ENCODE data around the gene PLB1.

The PLB1 gene

DNA sequence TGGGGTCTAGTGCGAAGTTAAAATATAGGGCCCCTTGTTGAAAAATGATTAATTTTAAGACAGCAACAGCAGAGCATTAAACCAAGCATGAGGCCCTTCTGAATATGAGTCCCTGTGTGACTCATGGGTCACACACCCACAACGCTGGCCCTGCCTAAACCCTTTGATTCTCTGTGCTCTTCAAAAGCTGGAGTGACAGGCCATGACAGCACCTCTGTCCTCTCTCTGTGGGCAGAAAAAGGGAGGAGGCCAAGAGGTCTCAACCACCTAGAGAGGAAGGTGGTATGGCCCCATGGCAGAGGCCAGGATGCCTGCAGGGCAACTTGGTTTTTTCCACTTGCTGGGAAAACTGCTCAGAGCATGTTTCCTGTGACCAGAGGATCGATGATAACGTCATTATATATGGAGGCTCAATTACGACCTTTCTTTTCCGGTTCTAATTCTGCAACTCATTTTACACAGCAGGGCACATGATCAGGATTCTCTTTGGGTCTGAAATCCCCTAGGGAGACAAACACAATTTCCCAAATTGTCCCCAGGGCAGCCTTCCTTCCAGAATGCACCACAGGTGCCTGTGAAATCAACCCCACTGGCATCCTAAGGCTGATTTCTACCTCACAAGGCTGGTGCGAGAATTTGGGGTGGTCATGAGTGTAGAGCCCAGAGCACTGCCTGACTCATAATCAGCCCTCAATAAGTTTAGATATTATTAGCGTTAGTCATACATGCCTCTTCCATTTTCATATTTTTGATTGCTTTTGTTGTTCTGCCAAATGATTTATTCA lies 153.8 kb downstream of the PLB1 start:
- Histone ChIP-seq H3K14ac (ENCODE audit: low read length) (no peak overlapping the region), H3K4me2 (ENCODE audit: insufficient read depth, low read length, poor library complexity, severe bottlenecking) (no peak overlapping the region), H3K4me3 (ENCODE audit: low read length in 2 of 2) (no peak overlapping the region), H2BK15ac (ENCODE audit: low read length) (no peak overlapping the region), H3K4ac (ENCODE audit: low read length) (no peak overlapping the region), H3K4me1 (ENCODE audit: control insufficient read depth in 2 of 2, insufficient read depth in 1 of 2, low read depth in 1 of 2, low read length in 2 of 2) (peaks cover 9 to 40% of the 10 kb centered on the region in 2 donors), H2BK12ac (ENCODE audit: low read length) (no peak overlapping the region), H3K36me3 (replicated peaks in 1 of 2; ENCODE audit: control insufficient read depth in 2 of 2, insufficient read depth in 2 of 2, low read length in 2 of 2) (no peaks in the 10 kb centered on the region), H3K18ac (ENCODE audit: low read length) (no peak overlapping the region), H4K91ac (ENCODE audit: low read depth, low read length, poor library complexity) (no peak overlapping the region), H3K27ac (replicated peaks; ENCODE audit: low read length) (no peak overlapping the region), H2AFZ (ENCODE audit: low read length) (peak overlapping the region; percentile 4), H3K27me3 (ENCODE audit: control insufficient read depth in 3 of 3, insufficient read depth in 3 of 3, low read depth in 1 of 3, low read length in 3 of 3) (no peaks in the 10 kb centered on the region), H3K9ac (ENCODE audit: low read depth, low read length, poor library complexity) (no peak overlapping the region), H2AK5ac (ENCODE audit: low read depth, low read length) (no peak overlapping the region), H3K23ac (ENCODE audit: low read depth, low read length, poor library complexity) (no peak overlapping the region), H2BK5ac (ENCODE audit: low read length) (no peak overlapping the region), H3K79me1 (ENCODE audit: low read depth, low read length) (no peaks in the 10 kb centered on the region), H3K9me3 (replicated peaks in 1 of 2; ENCODE audit: control insufficient read depth in 2 of 2, insufficient read depth in 1 of 2, low read depth in 1 of 2, low read length in 2 of 2) (no peaks in the 10 kb centered on the region), H2BK120ac (ENCODE audit: low read depth, low read length) (no peak overlapping the region), H4K8ac (ENCODE audit: low read depth, low read length) (no peak overlapping the region)
- no CpG with 5 or more reads among the region's 8 CpGs for WGBS, 2 donors (ENCODE audit: extremely low coverage in 2 of 2, insufficient read length in 2 of 2, insufficient replicate concordance in 1 of 2)
- no peak for DNase-seq (ENCODE audit: low spot score)

DNA sequence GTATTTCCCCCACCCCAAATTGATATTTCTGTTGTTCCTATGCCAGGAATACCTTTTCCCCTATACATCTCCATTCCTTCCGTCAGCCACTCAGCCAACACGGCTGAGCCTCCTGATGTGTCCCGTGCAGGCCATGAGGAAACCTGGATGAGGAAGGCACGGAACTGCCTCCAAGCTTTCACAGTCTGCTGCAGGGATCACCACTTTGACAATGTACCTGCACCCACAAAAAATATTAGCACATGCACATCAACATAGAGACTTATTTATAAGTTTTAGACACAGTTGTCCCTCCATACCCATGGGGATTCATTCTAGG lies 154.4 kb downstream of the PLB1 start:
- Histone ChIP-seq H3K18ac (ENCODE audit: low read length) (peak overlapping the region; percentile 5), H2BK120ac (ENCODE audit: low read depth, low read length) (no peak overlapping the region), H3K27me3 (ENCODE audit: control insufficient read depth in 3 of 3, insufficient read depth in 3 of 3, low read depth in 1 of 3, low read length in 3 of 3) (no peaks in the 10 kb centered on the region), H3K79me1 (ENCODE audit: low read depth, low read length) (no peaks in the 10 kb centered on the region), H3K4ac (ENCODE audit: low read length) (no peak overlapping the region), H3K14ac (ENCODE audit: low read length) (no peak overlapping the region), H3K9me3 (replicated peaks in 1 of 2; ENCODE audit: control insufficient read depth in 2 of 2, insufficient read depth in 1 of 2, low read depth in 1 of 2, low read length in 2 of 2) (no peaks in the 10 kb centered on the region), H2BK5ac (ENCODE audit: low read length) (no peak overlapping the region), H2BK15ac (ENCODE audit: low read length) (no peak overlapping the region), H3K4me2 (ENCODE audit: insufficient read depth, low read length, poor library complexity, severe bottlenecking) (no peak overlapping the region), H2BK12ac (ENCODE audit: low read length) (no peak overlapping the region), H3K9ac (ENCODE audit: low read depth, low read length, poor library complexity) (no peak overlapping the region), H3K23ac (ENCODE audit: low read depth, low read length, poor library complexity) (no peak overlapping the region), H3K27ac (replicated peaks; ENCODE audit: low read length) (no peak overlapping the region), H3K4me1 (ENCODE audit: control insufficient read depth in 2 of 2, insufficient read depth in 1 of 2, low read depth in 1 of 2, low read length in 2 of 2) (peaks cover 5 to 37% of the 10 kb centered on the region in 2 donors), H4K8ac (ENCODE audit: low read depth, low read length) (no peak overlapping the region), H2AFZ (ENCODE audit: low read length) (no peak overlapping the region), H3K4me3 (ENCODE audit: low read length in 2 of 2) (no peak overlapping the region), H4K91ac (ENCODE audit: low read depth, low read length, poor library complexity) (no peak overlapping the region), H3K36me3 (replicated peaks in 1 of 2; ENCODE audit: control insufficient read depth in 2 of 2, insufficient read depth in 2 of 2, low read length in 2 of 2) (no peaks in the 10 kb centered on the region), H2AK5ac (ENCODE audit: low read depth, low read length) (no peak overlapping the region)
- no peak for DNase-seq (ENCODE audit: low spot score)
- WGBS, 2 donors (ENCODE audit: extremely low coverage in 2 of 2, insufficient read length in 2 of 2, insufficient replicate concordance in 1 of 2): no CpG with 5 or more reads among the region's 4 CpGs

DNA sequence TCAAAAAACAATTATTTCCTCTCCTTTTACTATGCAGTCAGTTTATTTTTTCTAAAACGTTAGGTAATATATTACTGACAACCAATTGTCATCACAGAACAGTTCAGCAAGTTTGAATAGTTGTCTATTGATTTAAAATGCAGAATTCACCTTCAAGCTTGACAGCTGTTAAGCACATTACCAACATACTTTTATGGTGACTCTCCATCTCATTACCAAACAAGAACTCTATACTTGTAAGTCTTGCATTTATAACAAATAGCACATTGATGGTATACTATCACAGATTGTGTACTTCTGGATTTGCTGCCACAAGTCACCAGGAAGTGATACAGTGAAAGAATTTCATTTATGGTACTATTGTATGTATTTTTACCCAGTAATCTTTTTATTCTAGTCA lies 156.4 kb downstream of the PLB1 start:
- Histone ChIP-seq H3K23ac (ENCODE audit: low read depth, low read length, poor library complexity) (no peak overlapping the region), H3K36me3 (replicated peaks in 1 of 2; ENCODE audit: control insufficient read depth in 2 of 2, insufficient read depth in 2 of 2, low read length in 2 of 2) (no peaks in the 10 kb centered on the region), H3K9ac (ENCODE audit: low read depth, low read length, poor library complexity) (no peak overlapping the region), H3K79me1 (ENCODE audit: low read depth, low read length) (no peaks in the 10 kb centered on the region), H2BK12ac (ENCODE audit: low read length) (no peak overlapping the region), H2BK120ac (ENCODE audit: low read depth, low read length) (no peak overlapping the region), H3K27ac (replicated peaks; ENCODE audit: low read length) (no peak overlapping the region), H2BK15ac (ENCODE audit: low read length) (no peak overlapping the region), H3K4me3 (ENCODE audit: low read length in 2 of 2) (no peak overlapping the region), H4K8ac (ENCODE audit: low read depth, low read length) (no peak overlapping the region), H2AFZ (ENCODE audit: low read length) (no peak overlapping the region), H3K9me3 (replicated peaks in 1 of 2; ENCODE audit: control insufficient read depth in 2 of 2, insufficient read depth in 1 of 2, low read depth in 1 of 2, low read length in 2 of 2) (no peaks in the 10 kb centered on the region), H2AK5ac (ENCODE audit: low read depth, low read length) (no peak overlapping the region), H3K4me1 (ENCODE audit: control insufficient read depth in 2 of 2, insufficient read depth in 1 of 2, low read depth in 1 of 2, low read length in 2 of 2) (peaks cover 5 to 37% of the 10 kb centered on the region in 2 donors), H3K27me3 (ENCODE audit: control insufficient read depth in 3 of 3, insufficient read depth in 3 of 3, low read depth in 1 of 3, low read length in 3 of 3) (no peaks in the 10 kb centered on the region), H3K14ac (ENCODE audit: low read length) (no peak overlapping the region), H2BK5ac (ENCODE audit: low read length) (no peak overlapping the region), H4K91ac (ENCODE audit: low read depth, low read length, poor library complexity) (no peak overlapping the region), H3K4ac (ENCODE audit: low read length) (no peak overlapping the region), H3K4me2 (ENCODE audit: insufficient read depth, low read length, poor library complexity, severe bottlenecking) (no peak overlapping the region), H3K18ac (ENCODE audit: low read length) (no peak overlapping the region)
- no CpG with 5 or more reads among the region's 1 CpG for WGBS, 2 donors (ENCODE audit: extremely low coverage in 2 of 2, insufficient read length in 2 of 2, insufficient replicate concordance in 1 of 2)
- DNase-seq (ENCODE audit: low spot score): no peak

GRCh38 chr2:28653892-28654662 lies 158.2 kb downstream of the PLB1 start:
- no peak overlapping the region for H2BK120ac ChIP-seq (ENCODE audit: low read depth, low read length)
- H2BK5ac ChIP-seq (ENCODE audit: low read length): no peak overlapping the region
- no peaks in the 10 kb centered on the region for H3K79me1 ChIP-seq (ENCODE audit: low read depth, low read length)
- H4K8ac ChIP-seq (ENCODE audit: low read depth, low read length): no peak overlapping the region
- no peak overlapping the region for H3K9ac ChIP-seq (ENCODE audit: low read depth, low read length, poor library complexity)
- H3K18ac ChIP-seq (ENCODE audit: low read length): no peak overlapping the region
- H2AFZ ChIP-seq (ENCODE audit: low read length): peak overlapping the region; percentile 30
- no peak overlapping the region for H3K14ac ChIP-seq (ENCODE audit: low read length)
- no peak for DNase-seq (ENCODE audit: low spot score)
- no peak overlapping the region for H3K27ac ChIP-seq (replicated peaks; ENCODE audit: low read length)
- peaks cover 0 to 4% of the 10 kb centered on the region in 2 donors for H3K9me3 ChIP-seq (replicated peaks in 1 of 2; ENCODE audit: control insufficient read depth in 2 of 2, insufficient read depth in 1 of 2, low read depth in 1 of 2, low read length in 2 of 2)
- H3K4ac ChIP-seq (ENCODE audit: low read length): no peak overlapping the region
- no peak overlapping the region for H2AK5ac ChIP-seq (ENCODE audit: low read depth, low read length)
- H3K27me3 ChIP-seq (ENCODE audit: control insufficient read depth in 3 of 3, insufficient read depth in 3 of 3, low read depth in 1 of 3, low read length in 3 of 3): no peaks in the 10 kb centered on the region
- no peak overlapping the region for H3K4me2 ChIP-seq (ENCODE audit: insufficient read depth, low read length, poor library complexity, severe bottlenecking)
- no CpG with 5 or more reads among the region's 2 CpGs for WGBS, 2 donors (ENCODE audit: extremely low coverage in 2 of 2, insufficient read length in 2 of 2, insufficient replicate concordance in 1 of 2)
- no peak overlapping the region for H2BK12ac ChIP-seq (ENCODE audit: low read length)
- H3K4me1 ChIP-seq (ENCODE audit: control insufficient read depth in 2 of 2, insufficient read depth in 1 of 2, low read depth in 1 of 2, low read length in 2 of 2): peaks cover 5 to 23% of the 10 kb centered on the region in 2 donors
- H3K4me3 ChIP-seq (ENCODE audit: low read length in 2 of 2): no peak overlapping the region
- H4K91ac ChIP-seq (ENCODE audit: low read depth, low read length, poor library complexity): no peak overlapping the region
- H3K23ac ChIP-seq (ENCODE audit: low read depth, low read length, poor library complexity): no peak overlapping the region
- H2BK15ac ChIP-seq (ENCODE audit: low read length): no peak overlapping the region
- H3K36me3 ChIP-seq (replicated peaks in 1 of 2; ENCODE audit: control insufficient read depth in 2 of 2, insufficient read depth in 2 of 2, low read length in 2 of 2): no peaks in the 10 kb centered on the region
